Measurements from ENCODE around the gene FRMD4B. TPM values are rescaled to one million over a fixed set of nuclear protein-coding genes. Genes with fewer than 3 reads are reported as not detected.

FRMD4B gene
- total RNA-seq, 1 donor from 2014 or later: 16.4 TPM

DNA sequence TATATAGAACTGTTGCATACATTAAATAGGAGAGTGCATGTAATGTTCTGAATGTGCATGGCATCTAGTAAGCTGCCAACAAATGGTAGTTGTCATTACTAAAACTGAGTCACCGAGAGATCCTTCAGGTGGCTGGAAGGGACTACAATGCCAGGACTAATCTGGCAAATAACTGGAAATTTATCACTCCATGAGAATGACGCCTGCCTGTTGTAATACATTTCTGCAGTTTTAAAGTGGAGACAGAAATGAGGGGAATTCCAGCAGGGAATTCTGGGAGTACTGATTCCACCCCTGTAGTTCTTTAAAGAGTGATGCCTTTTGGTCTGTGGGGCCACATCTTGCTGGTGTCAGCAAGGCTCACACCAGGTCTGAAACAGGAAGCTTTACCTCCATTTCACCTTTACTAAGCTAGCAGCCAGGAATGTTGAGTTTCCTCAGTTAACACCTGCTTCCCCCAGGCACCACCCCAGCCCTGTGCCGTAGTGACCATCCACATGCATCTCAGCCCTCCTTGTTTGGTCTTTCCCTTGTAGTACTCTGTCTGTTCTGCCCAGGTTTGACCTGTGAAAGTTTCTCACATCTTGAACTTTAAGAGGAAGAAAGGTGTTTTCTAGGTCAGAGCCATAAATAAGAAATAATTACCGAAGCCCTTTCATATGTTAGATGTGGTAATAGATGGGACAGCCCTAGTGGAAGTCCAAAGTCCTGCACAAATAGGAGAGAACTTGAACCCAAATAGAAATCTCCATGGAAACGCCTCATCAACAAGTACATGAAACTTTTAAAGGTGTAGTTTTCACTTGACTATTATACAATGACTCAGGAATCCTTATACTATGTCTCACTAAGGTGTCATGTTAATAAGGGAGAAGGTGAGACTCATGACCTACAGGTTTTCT, 206.8 kb downstream of the FRMD4B start:
- Histone ChIP-seq H3K36me3 (ENCODE audit: control insufficient read depth, insufficient read depth, low read length) (peaks cover 1% of the 10 kb centered on the region), H3K27me3 (ENCODE audit: control insufficient read depth, insufficient read depth, low read length) (no peaks in the 10 kb centered on the region), H3K4me3 (ENCODE audit: low read depth, low read length) (no peak overlapping the region)
- TF ChIP-seq, protein P1, sequence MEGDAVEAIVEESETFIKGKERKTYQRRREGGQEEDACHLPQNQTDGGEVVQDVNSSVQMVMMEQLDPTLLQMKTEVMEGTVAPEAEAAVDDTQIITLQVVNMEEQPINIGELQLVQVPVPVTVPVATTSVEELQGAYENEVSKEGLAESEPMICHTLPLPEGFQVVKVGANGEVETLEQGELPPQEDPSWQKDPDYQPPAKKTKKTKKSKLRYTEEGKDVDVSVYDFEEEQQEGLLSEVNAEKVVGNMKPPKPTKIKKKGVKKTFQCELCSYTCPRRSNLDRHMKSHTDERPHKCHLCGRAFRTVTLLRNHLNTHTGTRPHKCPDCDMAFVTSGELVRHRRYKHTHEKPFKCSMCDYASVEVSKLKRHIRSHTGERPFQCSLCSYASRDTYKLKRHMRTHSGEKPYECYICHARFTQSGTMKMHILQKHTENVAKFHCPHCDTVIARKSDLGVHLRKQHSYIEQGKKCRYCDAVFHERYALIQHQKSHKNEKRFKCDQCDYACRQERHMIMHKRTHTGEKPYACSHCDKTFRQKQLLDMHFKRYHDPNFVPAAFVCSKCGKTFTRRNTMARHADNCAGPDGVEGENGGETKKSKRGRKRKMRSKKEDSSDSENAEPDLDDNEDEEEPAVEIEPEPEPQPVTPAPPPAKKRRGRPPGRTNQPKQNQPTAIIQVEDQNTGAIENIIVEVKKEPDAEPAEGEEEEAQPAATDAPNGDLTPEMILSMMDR (IDR thresholded peaks at IDR 0.05; ENCODE audit: insufficient read depth, low read length, poor library complexity, severe bottlenecking): no peak
- no peak for DNase-seq (ENCODE audit: low read depth)

DNA sequence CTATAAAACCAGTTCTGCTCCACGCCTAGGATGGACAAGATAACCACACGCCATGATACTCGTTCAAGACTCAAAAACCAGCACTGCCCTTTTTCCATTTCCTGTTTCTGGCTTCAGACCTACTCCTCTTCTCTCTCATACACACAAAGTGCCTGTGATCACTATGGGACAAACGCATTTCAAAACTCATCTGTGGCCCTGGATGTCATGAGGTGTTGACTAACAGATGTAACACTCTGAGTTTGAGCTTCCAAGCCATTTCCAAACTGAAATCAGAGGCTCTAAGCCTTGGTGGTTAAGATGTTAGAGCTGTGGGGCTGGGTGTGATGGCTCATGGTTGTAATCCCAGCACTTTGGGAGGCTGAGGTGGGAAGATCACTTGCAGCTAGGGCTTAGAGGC, 207.8 kb downstream of the FRMD4B start:
- H3K4me3 ChIP-seq (ENCODE audit: low read depth, low read length): no peak overlapping the region
- peaks cover 1% of the 10 kb centered on the region for H3K36me3 ChIP-seq (ENCODE audit: control insufficient read depth, insufficient read depth, low read length)
- TF ChIP-seq, protein P1 (IDR thresholded peaks at IDR 0.05; ENCODE audit: insufficient read depth, low read length, poor library complexity, severe bottlenecking): no peak

DNA sequence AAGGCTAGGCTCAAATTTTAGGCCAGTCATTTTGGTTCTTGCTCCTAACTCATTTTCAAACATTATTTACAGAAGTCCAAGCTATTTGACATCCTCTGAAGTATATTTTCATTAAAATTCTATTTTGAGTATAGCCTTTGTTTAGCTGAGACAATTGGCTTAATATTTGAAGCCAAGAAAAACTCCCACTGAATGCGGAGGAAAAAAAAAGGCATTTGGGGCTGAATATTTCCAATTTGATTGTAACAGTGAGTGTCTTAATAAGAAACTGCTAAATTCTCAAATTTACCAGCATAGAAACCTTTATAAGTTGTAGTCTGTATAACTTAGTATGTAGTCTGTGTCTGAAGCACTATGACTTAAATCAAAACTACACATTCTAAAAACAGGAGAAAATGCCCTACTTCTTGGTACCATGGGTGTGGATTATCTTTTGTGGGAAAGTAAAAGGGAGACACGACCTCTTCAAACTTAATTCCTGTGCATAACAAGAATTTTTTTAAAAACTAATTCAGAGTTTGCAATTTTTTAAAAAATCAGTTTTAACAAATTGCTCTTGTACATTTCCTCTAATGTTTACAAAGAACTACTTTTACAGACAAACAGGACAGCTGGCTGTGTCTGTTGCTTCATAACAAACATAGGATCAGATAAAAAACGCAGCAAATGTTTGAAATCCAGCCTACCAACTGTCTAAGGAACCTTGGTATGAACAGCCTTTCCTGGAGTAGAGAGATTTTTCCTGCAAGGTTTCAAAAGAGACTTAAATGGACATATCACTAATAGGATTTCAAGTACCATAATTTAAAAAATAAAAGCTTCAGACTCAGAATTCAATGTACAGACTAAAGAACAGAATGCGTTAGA, 210.8 kb downstream of the FRMD4B start:
- TF ChIP-seq, protein P1 (IDR thresholded peaks at IDR 0.05; ENCODE audit: insufficient read depth, low read length, poor library complexity, severe bottlenecking): no peak
- H3K27me3 ChIP-seq (ENCODE audit: control insufficient read depth, insufficient read depth, low read length): no peaks in the 10 kb centered on the region
- peaks cover 1% of the 10 kb centered on the region for H3K36me3 ChIP-seq (ENCODE audit: control insufficient read depth, insufficient read depth, low read length)
- H3K4me3 ChIP-seq (ENCODE audit: low read depth, low read length): no peak overlapping the region
- DNase-seq (ENCODE audit: low read depth): no peak

More for the DNA sequence above, 207.8 kb downstream of the FRMD4B start:
- no peaks in the 10 kb centered on the region for H3K27me3 ChIP-seq (ENCODE audit: control insufficient read depth, insufficient read depth, low read length)
- no peak for DNase-seq (ENCODE audit: low read depth)

DNA sequence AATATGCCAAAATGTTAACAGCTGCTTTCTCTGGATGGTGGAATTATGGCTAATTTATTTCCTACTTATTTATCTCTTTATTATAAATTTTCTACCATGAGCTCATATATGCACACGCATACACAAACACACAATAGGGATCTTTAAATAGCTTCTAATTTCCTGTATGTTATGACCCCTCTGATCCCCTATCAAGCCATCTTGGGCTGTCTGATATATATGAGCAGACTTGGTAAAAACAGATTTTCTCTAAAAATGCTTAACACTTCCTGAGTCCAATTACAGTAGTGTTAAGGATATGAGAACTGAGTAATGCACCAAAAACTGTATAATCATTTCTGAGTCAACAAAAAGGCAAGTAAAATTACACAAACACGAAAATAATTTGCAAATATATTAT, 211.4 kb downstream of the FRMD4B start:
- DNase-seq (ENCODE audit: low read depth): no peak
- Histone ChIP-seq H3K4me3 (ENCODE audit: low read depth, low read length) (no peak overlapping the region), H3K36me3 (ENCODE audit: control insufficient read depth, insufficient read depth, low read length) (peaks cover 1% of the 10 kb centered on the region), H3K27me3 (ENCODE audit: control insufficient read depth, insufficient read depth, low read length) (no peaks in the 10 kb centered on the region)
- TF ChIP-seq, protein P1 (IDR thresholded peaks at IDR 0.05; ENCODE audit: insufficient read depth, low read length, poor library complexity, severe bottlenecking): no peak

DNA sequence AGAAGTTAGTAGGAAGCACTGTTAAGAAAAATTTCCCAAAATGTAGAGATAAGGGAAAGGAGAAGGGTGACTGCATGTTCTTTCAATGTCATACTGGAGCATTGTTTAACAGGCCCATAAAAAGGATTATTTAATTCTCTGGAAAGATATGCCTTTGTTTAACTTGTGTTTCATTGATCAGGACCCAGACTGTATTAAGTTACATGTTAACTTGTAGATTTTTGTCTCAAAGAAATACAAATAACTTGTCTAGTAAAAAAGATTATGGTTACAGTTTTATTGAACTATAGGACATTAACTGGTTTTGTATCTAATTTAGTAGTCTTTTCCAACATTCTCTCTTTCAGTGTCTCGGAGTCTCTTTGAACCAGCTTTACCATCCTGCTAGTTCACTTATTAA, 213.8 kb downstream of the FRMD4B start:
- Histone ChIP-seq H3K36me3 (ENCODE audit: control insufficient read depth, insufficient read depth, low read length) (no peaks in the 10 kb centered on the region), H3K4me3 (ENCODE audit: low read depth, low read length) (no peak overlapping the region), H3K27me3 (ENCODE audit: control insufficient read depth, insufficient read depth, low read length) (no peaks in the 10 kb centered on the region)
- no peak for DNase-seq (ENCODE audit: low read depth)
- TF ChIP-seq, protein P1 (IDR thresholded peaks at IDR 0.05; ENCODE audit: insufficient read depth, low read length, poor library complexity, severe bottlenecking): no peak
